Activated naive CD8-positive, alpha-beta T cell (primary cell): ENCODE results near the gene VWC2.
"Not testable (repeated sequence)": the region's sequence is repeated elsewhere in the genome, so short reads cannot be mapped to it uniquely, and the experiment has no call there.

Experiments
- H3K27ac Mint-ChIP-seq: one replicate; pipeline ENCODE4 v1.8.0; 2021; ENCODE audit warnings: mixed read lengths
- H3K27me3 Mint-ChIP-seq: one replicate; pipeline ENCODE4 v1.8.0; 2021; ENCODE audit warnings: mixed read lengths
- H3K36me3 Mint-ChIP-seq: one replicate; pipeline ENCODE4 v1.8.0; 2021; ENCODE audit warnings: mixed read lengths
- H3K4me1 Mint-ChIP-seq: one replicate; pipeline ENCODE4 v1.8.0; 2021; ENCODE audit warnings: low read depth, mixed read lengths
- H3K4me3 Mint-ChIP-seq: one replicate; pipeline ENCODE4 v1.8.0; 2021; ENCODE audit warnings: mild to moderate bottlenecking, mixed read lengths
- H3K9me3 Mint-ChIP-seq: one replicate; pipeline ENCODE4 v1.8.0; 2021; ENCODE audit warnings: low read depth, mixed read lengths

The VWC2 gene

DNA sequence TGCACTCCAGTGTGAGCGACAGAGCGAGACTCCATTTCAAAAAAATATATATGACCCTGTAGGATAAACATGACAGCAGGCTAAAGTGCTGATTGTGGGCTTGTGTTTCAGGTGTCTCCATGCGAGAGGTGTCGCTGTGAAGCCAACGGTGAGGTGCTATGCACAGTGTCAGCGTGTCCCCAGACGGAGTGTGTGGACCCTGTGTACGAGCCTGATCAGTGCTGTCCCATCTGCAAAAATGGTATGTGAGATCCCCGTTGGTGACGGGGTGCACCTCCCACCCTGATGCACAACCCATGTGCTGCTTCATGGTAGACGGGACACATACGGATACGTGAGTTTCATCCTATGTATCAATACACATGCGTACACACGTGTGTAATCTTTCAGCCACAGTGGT lies 29.2 kb downstream of the VWC2 start:
- peaks cover 2% of the 10 kb centered on the region for H3K27me3 Mint-ChIP-seq
- H3K4me1 Mint-ChIP-seq = no peaks in the 10 kb centered on the region
- H3K4me3 Mint-ChIP-seq = no peak overlapping the region
- no peaks in the 10 kb centered on the region for H3K36me3 Mint-ChIP-seq
- H3K27ac Mint-ChIP-seq = no peak overlapping the region
- no peaks in the 10 kb centered on the region for H3K9me3 Mint-ChIP-seq

DNA sequence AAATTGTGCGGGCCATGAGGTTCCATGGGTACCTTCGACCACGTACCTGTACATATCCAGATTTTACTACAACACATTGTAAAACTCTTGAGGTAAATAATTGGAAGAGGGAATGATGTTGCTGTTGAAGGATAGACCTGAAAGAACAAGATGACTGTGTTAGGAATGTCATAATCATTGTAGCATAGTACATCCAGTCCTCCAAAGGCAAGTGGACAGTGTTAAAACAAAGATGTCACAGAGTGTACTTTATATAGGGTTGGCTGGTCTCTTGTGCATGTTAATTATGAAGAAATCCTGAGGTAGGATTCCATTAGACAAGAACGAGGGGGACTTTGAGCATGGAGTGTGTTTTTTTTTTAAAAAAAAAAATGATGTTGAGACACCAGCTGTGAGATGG lies 30.4 kb downstream of the VWC2 start:
- no peak overlapping the region for H3K4me3 Mint-ChIP-seq
- H3K9me3 Mint-ChIP-seq = no peaks in the 10 kb centered on the region
- H3K27ac Mint-ChIP-seq = no peak overlapping the region
- H3K36me3 Mint-ChIP-seq = no peaks in the 10 kb centered on the region
- no peaks in the 10 kb centered on the region for H3K4me1 Mint-ChIP-seq
- H3K27me3 Mint-ChIP-seq = peaks cover 2% of the 10 kb centered on the region

DNA sequence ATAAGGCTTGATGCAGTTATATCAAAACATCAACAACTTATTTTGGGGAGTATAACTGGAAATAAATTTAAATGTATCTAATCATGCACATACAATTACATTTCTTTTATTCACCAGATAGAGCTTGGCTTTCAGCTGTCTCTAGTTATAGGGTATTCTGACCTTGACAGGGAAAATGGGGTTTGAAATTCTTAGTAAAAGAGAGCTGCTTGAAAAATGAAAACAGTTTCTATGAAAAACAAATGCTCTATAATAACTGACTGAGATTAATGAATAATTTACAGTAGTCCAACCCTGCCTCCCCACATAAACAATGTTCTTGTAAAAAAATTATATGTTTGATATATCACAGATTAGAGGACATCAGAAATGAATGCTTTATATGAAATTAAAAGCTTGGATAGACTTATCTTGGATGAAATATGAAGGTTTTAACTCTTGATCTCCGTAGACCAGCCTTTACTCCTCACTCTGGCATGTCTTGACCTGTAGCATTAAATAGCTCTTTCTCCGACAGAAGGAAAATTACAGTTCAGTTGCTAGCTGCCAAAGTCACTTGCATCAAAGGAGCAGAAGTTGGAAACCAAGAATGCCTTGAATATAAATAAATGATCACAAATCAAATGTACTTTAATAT lies 32.1 kb downstream of the VWC2 start:
- Mint-ChIP-seq H3K9me3 (no peaks in the 10 kb centered on the region), H3K36me3 (no peaks in the 10 kb centered on the region), H3K27me3 (peaks cover 2% of the 10 kb centered on the region), H3K4me1 (no peaks in the 10 kb centered on the region), H3K27ac (no peak overlapping the region), H3K4me3 (no peak overlapping the region)

DNA sequence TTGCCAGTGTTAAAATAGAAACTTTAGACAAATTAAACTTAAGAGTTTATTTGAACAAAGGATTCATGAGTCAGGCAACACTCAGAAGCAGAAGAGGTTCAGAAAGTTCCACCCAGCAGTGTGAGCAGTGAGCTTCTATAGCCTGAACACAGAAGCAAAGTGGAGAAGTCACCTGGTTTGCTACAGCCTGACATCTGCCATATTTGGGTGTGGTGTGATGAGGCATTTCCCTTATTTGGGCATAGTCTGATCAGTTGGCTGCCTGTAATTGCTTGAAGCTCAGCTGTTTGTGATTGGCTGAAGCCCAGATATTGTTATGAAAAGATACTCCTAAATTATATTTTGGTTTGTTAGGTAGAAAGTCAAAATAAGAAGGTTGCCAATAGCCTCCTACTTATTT lies 39.1 kb downstream of the VWC2 start:
- Mint-ChIP-seq H3K27ac (no peak overlapping the region), H3K4me3 (no peak overlapping the region), H3K4me1 (no peaks in the 10 kb centered on the region), H3K9me3 (no peaks in the 10 kb centered on the region), H3K36me3 (no peaks in the 10 kb centered on the region), H3K27me3 (peaks cover 4% of the 10 kb centered on the region)

GRCh38 chr7:49817279-49817678 lies 43.8 kb downstream of the VWC2 start:
- no peaks in the 10 kb centered on the region for H3K36me3 Mint-ChIP-seq
- H3K4me1 Mint-ChIP-seq = no peaks in the 10 kb centered on the region
- H3K27me3 Mint-ChIP-seq = peaks cover 6% of the 10 kb centered on the region
- no peak overlapping the region for H3K4me3 Mint-ChIP-seq
- no peak overlapping the region for H3K27ac Mint-ChIP-seq
- H3K9me3 Mint-ChIP-seq = no peaks in the 10 kb centered on the region

- H3K36me3 Mint-ChIP-seq = no peaks in the 10 kb centered on the region
- H3K9me3 Mint-ChIP-seq = peaks cover 8% of the 10 kb centered on the region
- peaks cover 2% of the 10 kb centered on the region for H3K27me3 Mint-ChIP-seq
- H3K4me1 Mint-ChIP-seq = no peaks in the 10 kb centered on the region
- H3K27ac Mint-ChIP-seq = no peak overlapping the region
- H3K4me3 Mint-ChIP-seq = no peak overlapping the region
These were observed 47.7 kb downstream of the VWC2 start for GRCh38 chr7:49821181-49821580.

- no peaks in the 10 kb centered on the region for H3K4me1 Mint-ChIP-seq
- H3K4me3 Mint-ChIP-seq = no peak overlapping the region
- peaks cover 2% of the 10 kb centered on the region for H3K27me3 Mint-ChIP-seq
These were observed 49.4 kb downstream of the VWC2 start for GRCh38 chr7:49822856-49823255.

GRCh38 chr7:49823566-49823965 lies 50.1 kb downstream of the VWC2 start:
- peaks cover 2% of the 10 kb centered on the region for H3K27me3 Mint-ChIP-seq
- no peaks in the 10 kb centered on the region for H3K4me1 Mint-ChIP-seq
- no peak overlapping the region for H3K27ac Mint-ChIP-seq
- no peaks in the 10 kb centered on the region for H3K36me3 Mint-ChIP-seq
- peaks cover 8% of the 10 kb centered on the region for H3K9me3 Mint-ChIP-seq
- no peak overlapping the region for H3K4me3 Mint-ChIP-seq

More at GRCh38 chr7:49822856-49823255, 49.4 kb downstream of the VWC2 start:
- H3K9me3 Mint-ChIP-seq = peaks cover 8% of the 10 kb centered on the region
- no peak overlapping the region for H3K27ac Mint-ChIP-seq
- no peaks in the 10 kb centered on the region for H3K36me3 Mint-ChIP-seq

DNA sequence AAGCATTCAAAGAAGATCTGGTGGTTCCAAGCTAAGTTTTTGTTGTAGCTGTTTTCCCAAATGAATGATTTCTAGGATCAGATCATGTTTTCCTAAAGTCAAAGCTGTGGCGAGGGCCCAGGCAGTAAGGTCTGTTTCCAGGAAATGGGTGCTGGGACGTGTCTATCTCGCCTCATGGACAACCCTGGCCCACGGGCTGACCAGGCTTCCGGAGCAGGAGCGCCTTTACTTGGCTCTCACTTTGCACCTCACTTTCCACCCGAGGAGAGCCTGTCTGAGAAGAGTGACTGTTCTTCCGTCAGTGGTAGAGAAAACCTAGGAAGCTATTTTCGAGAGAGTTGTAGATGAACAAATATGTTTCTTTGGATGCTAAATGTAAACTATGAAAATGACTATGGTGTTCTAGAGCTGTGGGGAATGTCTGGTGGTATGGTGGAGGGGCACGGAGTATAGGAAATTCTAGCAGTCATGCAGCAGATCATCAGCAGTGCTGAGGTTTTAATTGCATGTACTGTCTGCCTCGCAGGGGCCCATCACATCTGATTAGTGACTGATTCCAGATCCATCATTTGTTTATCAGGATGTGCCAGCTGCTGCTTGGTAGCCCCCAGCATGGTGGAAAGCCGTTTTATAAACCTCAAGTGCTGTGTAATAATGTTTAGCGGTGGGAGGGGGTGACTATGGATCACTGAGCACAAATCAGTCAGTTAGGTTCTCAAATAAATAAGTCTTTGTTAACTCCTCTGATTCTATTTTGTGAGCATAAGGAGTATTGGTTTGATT lies 66.6 kb downstream of the VWC2 start:
- no peaks in the 10 kb centered on the region for H3K36me3 Mint-ChIP-seq
- no peak overlapping the region for H3K4me3 Mint-ChIP-seq
- H3K27ac Mint-ChIP-seq = no peak overlapping the region
- H3K9me3 Mint-ChIP-seq = no peaks in the 10 kb centered on the region
- H3K4me1 Mint-ChIP-seq = no peaks in the 10 kb centered on the region
- H3K27me3 Mint-ChIP-seq = peaks cover 4% of the 10 kb centered on the region

DNA sequence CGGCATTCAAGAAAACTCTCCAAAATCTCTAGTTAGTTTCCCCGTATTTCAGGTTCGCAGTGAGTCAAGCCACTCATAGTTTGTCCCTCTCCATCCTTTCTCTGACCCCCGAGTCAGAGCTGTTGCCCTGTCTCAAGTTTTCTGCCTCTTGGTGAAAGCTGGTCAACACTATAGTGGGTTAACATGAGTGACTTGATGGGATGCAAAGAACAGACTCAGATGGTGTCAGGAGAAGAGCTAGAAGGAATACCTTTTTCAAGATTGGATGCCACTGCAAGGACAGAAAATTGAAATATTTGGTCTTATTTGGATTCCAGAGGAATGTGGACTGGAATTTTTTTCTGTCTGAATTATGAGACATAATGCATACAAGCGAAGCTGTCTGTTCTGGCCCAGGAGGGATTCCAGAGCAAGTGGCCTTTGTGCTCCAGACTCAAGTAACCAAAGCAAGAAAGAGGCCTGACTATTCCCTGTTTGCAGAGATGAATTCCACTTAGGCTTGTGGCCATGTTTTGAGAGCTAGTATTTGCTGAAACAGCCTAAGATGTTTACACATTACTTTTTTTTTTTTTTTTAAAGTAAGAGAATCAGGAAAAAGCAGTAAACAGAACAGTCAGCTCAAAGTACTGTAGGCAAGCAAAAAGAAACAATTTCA lies 67.4 kb downstream of the VWC2 start:
- Mint-ChIP-seq H3K4me3 (no peak overlapping the region), H3K27me3 (peaks cover 4% of the 10 kb centered on the region), H3K9me3 (no peaks in the 10 kb centered on the region), H3K27ac (no peak overlapping the region), H3K36me3 (no peaks in the 10 kb centered on the region), H3K4me1 (no peaks in the 10 kb centered on the region)

- H3K9me3 Mint-ChIP-seq = no peaks in the 10 kb centered on the region
These were observed 72.2 kb downstream of the VWC2 start for GRCh38 chr7:49845626-49846025.

GRCh38 chr7:49848211-49848841 lies 74.9 kb downstream of the VWC2 start:
- Mint-ChIP-seq H3K4me3 (no peak overlapping the region), H3K27me3 (peaks cover 8% of the 10 kb centered on the region), H3K36me3 (no peaks in the 10 kb centered on the region), H3K9me3 (no peaks in the 10 kb centered on the region), H3K27ac (no peak overlapping the region), H3K4me1 (no peaks in the 10 kb centered on the region)

More at GRCh38 chr7:49845626-49846025, 72.2 kb downstream of the VWC2 start:
- no peaks in the 10 kb centered on the region for H3K36me3 Mint-ChIP-seq
- no peak overlapping the region for H3K4me3 Mint-ChIP-seq
- no peak overlapping the region for H3K27ac Mint-ChIP-seq
- H3K27me3 Mint-ChIP-seq = peaks cover 8% of the 10 kb centered on the region
- H3K4me1 Mint-ChIP-seq = no peaks in the 10 kb centered on the region

GRCh38 chr7:49850921-49851613 lies 77.6 kb downstream of the VWC2 start:
- H3K36me3 Mint-ChIP-seq = no peaks in the 10 kb centered on the region
- no peaks in the 10 kb centered on the region for H3K9me3 Mint-ChIP-seq
- no peaks in the 10 kb centered on the region for H3K4me1 Mint-ChIP-seq

GRCh38 chr7:49851614-49851934 lies 78.1 kb downstream of the VWC2 start:
- H3K27me3 Mint-ChIP-seq, H3K9me3 Mint-ChIP-seq, H3K36me3 Mint-ChIP-seq, H3K4me1 Mint-ChIP-seq, H3K4me3 Mint-ChIP-seq, H3K27ac Mint-ChIP-seq: not testable (repeated sequence)

More at GRCh38 chr7:49850921-49851613, 77.6 kb downstream of the VWC2 start:
- Mint-ChIP-seq H3K4me3 (no peak overlapping the region), H3K27me3 (peaks cover 4% of the 10 kb centered on the region), H3K27ac (no peak overlapping the region)
